CD4-positive, alpha-beta memory T cell (primary cell): ENCODE data around the gene RBM8A. TPM values are rescaled to one million over a fixed set of nuclear protein-coding genes. Genes with fewer than 3 reads are reported as not detected.

ENCODE experiments used
- CTCF ChIA-PET: fragments of 350-600 bp; sonication (Branson Sonifier 250); formaldehyde crosslinking; loops from one replicate; lab custom pipeline; 2021; ENCODE audit warnings: inconsistent platforms; ENCODE audit not compliant: partially characterized antibody; lab: Charles Lee
- POLR2A ChIA-PET: fragments of 350-600 bp; sonication (Branson Sonifier 250); formaldehyde crosslinking; loops from one replicate; lab custom pipeline; 2021; ENCODE audit not compliant: partially characterized antibody; lab: Charles Lee
- DNase-seq, 5 donors: peaks; one replicate each; pipeline versions ENCODE4 v3.0.0 to v3.0.0-alpha.2; 2020 to 2022; ENCODE audit warnings: mixed read lengths in 1 of 5
- H3K27ac ChIP-seq: one replicate; pipeline ENCODE4 v1.7.0; 2013; ENCODE audit warnings: low read depth, low read length
- H3K27me3 ChIP-seq: 2 replicates; pipeline ENCODE4 v1.7.0; 2013; ENCODE audit warnings: mild to moderate bottlenecking, low read length, moderate library complexity; ENCODE audit not compliant: insufficient read depth
- H3K36me3 ChIP-seq: 2 replicates; pipeline ENCODE4 v1.7.0; 2013; ENCODE audit warnings: mild to moderate bottlenecking, low read length, moderate library complexity; ENCODE audit not compliant: insufficient read depth
- H3K4me1 ChIP-seq: 2 replicates; pipeline ENCODE4 v1.7.0; 2013; ENCODE audit warnings: mild to moderate bottlenecking, low read length, moderate library complexity; ENCODE audit not compliant: insufficient read depth
- H3K4me3 ChIP-seq, 2 donors: one replicate each; pipeline ENCODE4 v1.7.0; 2013; ENCODE audit warnings: low read length in 2 of 2, mild to moderate bottlenecking in 1 of 2
- H3K9me3 ChIP-seq, 2 donors: one replicate each; pipeline ENCODE4 v1.7.0; 2013; ENCODE audit warnings: low read length in 2 of 2, control low read depth in 1 of 2; ENCODE audit not compliant: control insufficient read depth in 1 of 2
- H3K27ac Mint-ChIP-seq, 7 donors: one replicate each; pipeline ENCODE4 v1.8.0; 2020 to 2021; ENCODE audit warnings: mixed read lengths in 7 of 7, mild to moderate bottlenecking in 6 of 7, inconsistent platforms in 3 of 7, moderate library complexity in 3 of 7
- H3K27me3 Mint-ChIP-seq, 2 donors: one replicate each; pipeline ENCODE4 v1.8.0; 2020 to 2021; ENCODE audit warnings: mixed read lengths in 2 of 2
- H3K36me3 Mint-ChIP-seq, 2 donors: one replicate each; pipeline ENCODE4 v1.8.0; 2020 to 2021; ENCODE audit warnings: mixed read lengths in 2 of 2, inconsistent platforms in 1 of 2, mild to moderate bottlenecking in 1 of 2
- H3K4me1 Mint-ChIP-seq, 4 donors: one replicate each; pipeline ENCODE4 v1.8.0; 2020 to 2021; ENCODE audit warnings: mixed read lengths in 4 of 4, mild to moderate bottlenecking in 1 of 4
- H3K4me3 Mint-ChIP-seq, 8 donors: one replicate each; pipeline ENCODE4 v1.8.0; 2020 to 2021; ENCODE audit warnings: mixed read lengths in 8 of 8, mild to moderate bottlenecking in 7 of 8, moderate library complexity in 6 of 8, inconsistent platforms in 3 of 8
- H3K9me3 Mint-ChIP-seq, 8 donors: one replicate each; pipeline ENCODE4 v1.8.0; 2020 to 2021; ENCODE audit warnings: mixed read lengths in 8 of 8, mild to moderate bottlenecking in 5 of 8, inconsistent platforms in 3 of 8, moderate library complexity in 1 of 8
- intact Hi-C: fragments of 100-400 bp; cut with micrococcal nuclease; formaldehyde crosslinking; loops from one replicate; pipeline ENCODE4 v1.15.1; 2023
- polyA plus RNA-seq, 2 donors: library from polyadenylated mRNA; unstranded; fragments of 300-500 nt; fragmentation: Illumina TruSeq; gene quantifications; one replicate each; pipeline ENCODE4 v1.2.3, GENCODE V29; 2021
- total RNA-seq, 2 experiments: library from RNA; stranded (reverse); gene quantifications; one replicate each; pipeline ENCODE4 v1.2.3, GENCODE V29; 2021

The RBM8A gene
- total and polyA plus RNA-seq, 4 experiments from 2014 or later: 116 to 169 (median 126) TPM

DNA sequence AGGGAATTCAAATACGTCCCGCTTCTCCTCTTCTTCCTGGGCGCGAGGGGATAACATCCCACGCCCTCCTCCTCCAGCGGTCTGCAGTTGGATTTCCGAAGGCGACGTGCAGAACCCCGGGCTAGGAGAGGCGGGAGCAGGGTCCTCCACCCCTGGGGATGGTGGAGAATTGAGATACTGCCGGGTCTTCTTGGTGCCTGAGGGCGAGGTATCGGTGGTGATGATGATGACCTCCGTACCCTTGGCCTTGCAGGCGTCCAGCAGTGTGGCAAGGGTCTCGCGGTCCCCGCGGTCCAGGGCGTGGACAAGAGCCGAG lies 33.8 kb upstream of the RBM8A start:
- Histone ChIP-seq H3K9me3 (no peaks in the 10 kb centered on the region), H3K4me1 (peaks cover 66% of the 10 kb centered on the region), H3K36me3 (no peaks in the 10 kb centered on the region), H3K27me3 (no peaks in the 10 kb centered on the region), H3K27ac (peak overlapping the region; percentile 71), H3K4me3 (peak overlapping the region; percentile 44 to 85)
- H3K27me3 Mint-ChIP-seq: no peaks in the 10 kb centered on the region
- intact Hi-C loops: loop anchor here (5.0 kb wide), 1 partner anchor 36 kb away; the partner anchor contains the start of gene TXNIP
- H3K4me3 Mint-ChIP-seq: peak overlapping the region; percentile 88 to 97 (median 94)
- no peak for DNase-seq
- POLR2A ChIA-PET: interaction anchor here (0.7 to 17.4 kb wide), 7 partner anchors 11 to 103 kb away, joined by 3 to 444 read pairs (median 9); partner anchors contain the start of genes PIAS3, RBM8A and TXNIP
- CTCF ChIA-PET: interaction anchor here (9.4 kb wide), 1 partner anchor 18 kb away, joined by 98 read pairs; no protein-coding TSS in a partner anchor
- H3K4me1 Mint-ChIP-seq: peaks cover 48 to 88% (median 56%) of the 10 kb centered on the region in 4 donors
- H3K27ac Mint-ChIP-seq: peak overlapping the region; percentile 86 to 95 (median 89)
- H3K9me3 Mint-ChIP-seq: no peaks in the 10 kb centered on the region
- H3K36me3 Mint-ChIP-seq: peaks cover 0 to 24% of the 10 kb centered on the region in 2 donors

DNA sequence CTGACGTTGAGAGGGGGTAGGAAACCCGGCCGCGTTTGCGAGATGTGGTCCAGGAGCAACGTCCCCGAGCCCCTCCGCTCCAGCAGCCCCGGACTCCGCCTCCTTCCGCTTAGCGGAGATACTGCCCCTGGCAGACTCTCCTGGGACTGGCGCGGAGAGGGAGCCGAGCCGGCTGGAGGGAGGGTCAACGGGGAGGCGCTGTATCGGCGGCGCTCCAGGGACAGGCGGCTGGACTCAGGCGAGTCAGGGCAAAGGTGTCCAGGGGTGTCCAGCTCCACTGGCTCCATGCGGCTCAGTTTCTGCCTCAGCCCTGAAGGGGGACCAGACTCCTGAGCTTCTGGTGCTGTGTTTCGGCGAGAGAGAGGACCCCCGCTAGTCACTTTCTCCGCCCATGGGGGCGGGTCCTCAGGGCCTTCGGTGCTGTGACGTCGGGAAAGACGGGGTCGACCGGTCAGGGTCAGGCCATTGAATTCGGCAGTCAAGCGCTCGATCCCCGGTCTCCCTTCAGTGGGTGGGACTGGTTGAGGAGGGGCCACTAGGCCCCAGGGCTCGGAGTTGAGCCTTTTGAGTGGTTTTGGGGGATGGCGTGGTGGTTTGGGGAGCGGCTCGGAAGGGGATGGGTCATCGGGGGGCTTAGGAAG lies 33.3 kb upstream of the RBM8A start:
- Mint-ChIP-seq H3K9me3 (no peaks in the 10 kb centered on the region), H3K4me1 (peaks cover 52 to 91% (median 61%) of the 10 kb centered on the region in 4 donors), H3K27me3 (no peaks in the 10 kb centered on the region), H3K27ac (peak overlapping the region; percentile 82 to 95 (median 89)), H3K36me3 (peaks cover 0 to 24% of the 10 kb centered on the region in 2 donors), H3K4me3 (peak overlapping the region; percentile 88 to 97 (median 94))
- Histone ChIP-seq H3K27me3 (no peaks in the 10 kb centered on the region), H3K27ac (peak overlapping the region; percentile 71), H3K9me3 (no peaks in the 10 kb centered on the region), H3K4me3 (peak overlapping the region; percentile 44 to 85), H3K36me3 (no peaks in the 10 kb centered on the region), H3K4me1 (peaks cover 67% of the 10 kb centered on the region)
- POLR2A ChIA-PET: interaction anchor here (0.7 to 17.4 kb wide), 5 partner anchors 11 to 76 kb away, joined by 3 to 444 read pairs (median 203); partner anchors contain the start of genes RBM8A and TXNIP
- intact Hi-C loops: loop anchor here (5.0 kb wide), 1 partner anchor 37 kb away; the partner anchor contains the start of gene TXNIP
- DNase-seq: peak in 3 of 5 donors; percentile 37 to 67 (median 44)
- CTCF ChIA-PET: no interaction called here

DNA sequence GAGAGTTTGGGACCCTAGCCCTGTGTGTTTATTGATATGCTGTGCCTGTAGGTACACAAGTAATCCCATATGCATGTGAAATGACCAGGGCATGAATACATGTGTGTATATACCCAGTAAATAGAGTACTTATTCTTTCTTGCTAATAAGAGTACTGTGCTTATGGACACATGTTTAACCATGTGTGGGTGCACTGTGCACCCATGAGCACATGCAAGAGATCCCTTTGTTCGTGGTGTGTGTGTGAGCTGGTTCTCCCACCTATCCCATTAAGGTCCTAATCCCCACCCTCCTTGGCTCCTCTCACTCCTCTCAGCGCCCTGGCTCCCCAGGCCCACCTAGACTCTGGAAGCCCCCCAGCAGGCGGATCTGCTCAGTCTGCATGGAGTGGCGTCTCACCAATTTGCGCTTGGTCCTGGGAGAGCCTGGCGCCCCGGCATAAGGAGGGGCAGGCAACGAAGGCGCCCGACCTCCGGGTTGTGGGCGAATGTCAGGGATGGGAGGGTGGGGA lies 32.7 kb upstream of the RBM8A start:
- peaks cover 0 to 22% of the 10 kb centered on the region in 2 donors for H3K36me3 Mint-ChIP-seq
- peaks cover 54 to 91% (median 63%) of the 10 kb centered on the region in 4 donors for H3K4me1 Mint-ChIP-seq
- no peaks in the 10 kb centered on the region for H3K9me3 ChIP-seq
- H3K4me1 ChIP-seq: peaks cover 67% of the 10 kb centered on the region
- no peaks in the 10 kb centered on the region for H3K27me3 Mint-ChIP-seq
- ChIA-PET CTCF (interaction anchor here (0.9 to 3.5 kb wide), 2 partner anchors 19 to 104 kb away, joined by 3 to 30 read pairs; no protein-coding TSS in a partner anchor), POLR2A (interaction anchor here (1.2 to 17.4 kb wide), 4 partner anchors 19 to 102 kb away, joined by 4 to 444 read pairs (median 286); partner anchors contain the start of genes RBM8A and TXNIP)
- H3K4me3 Mint-ChIP-seq: peak overlapping the region; percentile 59 to 97 (median 84)
- H3K36me3 ChIP-seq: no peaks in the 10 kb centered on the region
- H3K27ac Mint-ChIP-seq: peak overlapping the region; percentile 71 to 95 (median 89)
- intact Hi-C loops: loop anchor here (2.0 to 5.0 kb wide), 3 partner anchors 17 to 43 kb away; partner anchors contain the start of genes PEX11B and TXNIP
- peak overlapping the region in 1 of 2 donors; percentile 85 for H3K4me3 ChIP-seq
- H3K27ac ChIP-seq: peak overlapping the region; percentile 71
- no peaks in the 10 kb centered on the region for H3K27me3 ChIP-seq
- no peak for DNase-seq
- H3K9me3 Mint-ChIP-seq: no peaks in the 10 kb centered on the region

DNA sequence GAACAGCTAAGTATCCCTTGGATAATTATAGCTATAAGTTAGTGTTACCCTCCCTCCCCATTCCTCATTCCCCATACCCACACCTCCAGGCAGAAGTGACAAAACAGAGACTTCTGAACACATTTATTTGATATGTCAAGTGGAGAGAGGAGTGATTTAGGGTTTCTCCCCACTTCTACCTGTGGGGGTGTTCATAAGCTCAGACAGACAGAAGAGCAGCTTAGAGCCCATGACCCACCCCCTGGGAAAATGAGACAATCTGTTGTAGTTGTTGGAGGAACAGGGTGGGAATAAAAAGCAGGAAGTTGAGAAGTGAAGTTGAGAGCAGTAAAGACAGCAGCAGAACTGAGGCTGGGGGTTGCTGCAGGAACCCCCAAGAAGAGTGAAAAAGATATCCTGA lies 32.0 kb upstream of the RBM8A start:
- H3K4me3 ChIP-seq: no peak overlapping the region
- intact Hi-C loops: loop anchor here (2.0 to 5.0 kb wide), 2 partner anchors 17 to 42 kb away; partner anchors contain the start of gene PEX11B
- Mint-ChIP-seq H3K36me3 (peaks cover 0 to 19% of the 10 kb centered on the region in 2 donors), H3K27ac (peak overlapping the region; percentile 71 to 95 (median 89)), H3K4me3 (peak overlapping the region; percentile 59 to 97 (median 84)), H3K9me3 (no peaks in the 10 kb centered on the region), H3K27me3 (no peaks in the 10 kb centered on the region), H3K4me1 (peaks cover 59 to 91% (median 67%) of the 10 kb centered on the region in 4 donors)
- ChIA-PET CTCF (interaction anchor here (0.9 to 3.5 kb wide), 6 partner anchors 14 to 103 kb away, joined by 3 to 30 read pairs (median 6); partner anchors contain the start of gene RBM8A), POLR2A (interaction anchor here (0.8 to 17.4 kb wide), 8 partner anchors 19 to 101 kb away, joined by 3 to 444 read pairs (median 30); partner anchors contain the start of genes PEX11B, RBM8A and TXNIP)
- DNase-seq: no peak
- peaks cover 70% of the 10 kb centered on the region for H3K4me1 ChIP-seq
- no peaks in the 10 kb centered on the region for H3K27me3 ChIP-seq
- H3K27ac ChIP-seq: no peak overlapping the region
- H3K36me3 ChIP-seq: no peaks in the 10 kb centered on the region
- H3K9me3 ChIP-seq: no peaks in the 10 kb centered on the region

DNA sequence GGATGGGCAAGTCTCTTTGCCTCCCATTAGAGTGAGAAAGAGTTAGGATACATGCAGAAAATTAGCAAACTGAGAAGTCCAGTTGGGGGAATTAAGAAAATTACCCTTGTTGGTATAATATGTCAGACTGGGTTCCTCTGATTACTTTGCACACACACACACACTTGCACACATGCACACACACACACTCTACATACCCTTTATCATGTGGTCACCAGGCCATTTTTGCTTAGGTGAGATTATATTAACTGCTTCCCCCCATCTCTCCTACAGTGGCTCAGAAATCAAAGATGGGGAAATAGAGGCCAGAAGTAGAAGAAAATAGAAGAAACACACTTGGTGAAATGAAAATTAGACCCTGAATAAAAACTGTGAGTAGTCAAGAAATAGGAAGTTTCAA lies 31.4 kb upstream of the RBM8A start:
- H3K4me1 Mint-ChIP-seq: peaks cover 59 to 91% (median 68%) of the 10 kb centered on the region in 4 donors
- ChIA-PET CTCF (interaction anchor here (0.6 to 3.5 kb wide), 11 partner anchors 14 to 76 kb away, joined by 3 to 30 read pairs (median 5); partner anchors contain the start of genes ITGA10 and RBM8A), POLR2A (interaction anchor here (0.8 to 17.4 kb wide), 15 partner anchors 8 to 113 kb away, joined by 3 to 444 read pairs (median 7); partner anchors contain the start of genes NUDT17, PEX11B, RBM8A and TXNIP)
- intact Hi-C loops: loop anchor here (2.0 to 5.0 kb wide), 2 partner anchors 18 to 41 kb away; partner anchors contain the start of gene PEX11B
- H3K27me3 Mint-ChIP-seq: no peaks in the 10 kb centered on the region
- H3K36me3 Mint-ChIP-seq: peaks cover 0 to 17% of the 10 kb centered on the region in 2 donors
- Histone ChIP-seq H3K36me3 (no peaks in the 10 kb centered on the region), H3K27me3 (no peaks in the 10 kb centered on the region), H3K9me3 (no peaks in the 10 kb centered on the region), H3K4me1 (peaks cover 70% of the 10 kb centered on the region), H3K27ac (peak overlapping the region; percentile 81), H3K4me3 (no peak overlapping the region)
- H3K4me3 Mint-ChIP-seq: peak overlapping the region in 6 of 8 donors; percentile 6 to 99 (median 82)
- no peaks in the 10 kb centered on the region for H3K9me3 Mint-ChIP-seq
- no peak for DNase-seq
- H3K27ac Mint-ChIP-seq: peak overlapping the region; percentile 74 to 97 (median 92)

DNA sequence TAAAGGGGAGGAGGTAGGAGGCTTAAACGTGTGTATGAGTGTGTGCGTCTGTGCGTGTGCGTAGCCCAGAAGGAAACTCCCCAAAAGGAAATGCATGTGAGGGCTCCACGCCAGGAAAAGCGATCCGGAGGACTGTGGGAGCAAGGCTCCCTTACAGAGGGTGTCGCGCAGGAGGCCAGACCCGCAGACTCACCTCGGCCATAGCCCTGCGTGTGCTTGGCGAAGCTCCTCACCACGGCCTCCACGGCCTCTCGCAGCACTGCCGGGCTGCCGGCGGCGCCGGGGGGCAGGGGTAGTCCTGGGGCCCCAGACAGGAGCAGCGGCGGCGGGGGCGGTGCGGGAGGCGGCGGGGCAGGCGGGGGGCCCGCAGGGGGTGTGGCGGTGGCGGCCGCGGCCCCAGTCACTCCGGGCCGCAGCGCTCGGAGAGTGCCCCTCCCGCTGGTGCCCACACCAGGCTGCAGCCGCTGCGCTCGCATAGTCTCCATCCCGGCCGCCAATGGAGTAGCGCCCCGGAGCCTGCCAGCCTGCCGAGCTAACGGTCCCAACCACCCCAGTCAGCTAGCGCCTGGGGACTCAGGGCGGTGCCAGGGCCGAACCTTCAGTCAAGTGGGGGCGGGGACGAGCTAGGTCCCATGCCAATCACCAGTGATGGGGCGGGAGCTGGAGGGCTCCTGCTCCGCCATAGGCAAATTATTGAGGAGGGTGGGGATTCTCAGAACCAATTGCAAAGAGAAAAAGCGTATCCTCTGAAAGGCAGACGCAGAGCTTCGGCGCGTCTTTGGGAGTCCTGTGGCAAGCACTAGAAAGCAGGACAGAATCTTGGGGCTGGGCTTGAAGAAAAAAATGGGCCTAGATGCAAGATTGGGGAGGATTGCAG lies 30.4 kb upstream of the RBM8A start, which contains the start of gene LIX1L:
Gene LIX1L, minus strand, starts transcription at position 575 of the 877 bp plus-strand sequence. Its CDS starts 90 bp downstream, at position 485.
- intact Hi-C loops: loop anchor here (1.0 to 5.0 kb wide), 3 partner anchors 19 to 40 kb away; partner anchors contain the start of genes PEX11B and RBM8A
- Mint-ChIP-seq H3K4me3 (peak within 1 kb of the TSS; percentile 89 to 99 (median 96)), H3K27me3 (no peaks in the 10 kb centered on the region), H3K4me1 (peaks cover 55 to 88% (median 65%) of the 10 kb centered on the region in 4 donors), H3K36me3 (peaks cover 0 to 16% of the 10 kb centered on the region in 2 donors), H3K27ac (peak within 1 kb of the TSS; percentile 89 to 99 (median 97)), H3K9me3 (no peaks in the 10 kb centered on the region)
- ChIA-PET CTCF (interaction anchor here (0.7 to 3.5 kb wide), 18 partner anchors 15 to 112 kb away, joined by 3 to 30 read pairs (median 4); partner anchors contain the start of genes ITGA10, NUDT17, PIAS3 and RBM8A), POLR2A (interaction anchor here (0.7 to 17.4 kb wide), 25 partner anchors 9 to 134 kb away, joined by 3 to 444 read pairs (median 6); partner anchors contain the start of genes ANKRD35, HJV, NUDT17 and PEX11B)
- Histone ChIP-seq H3K4me3 (peak within 1 kb of the TSS; percentile 31 to 63), H3K36me3 (no peaks in the 10 kb centered on the region), H3K27me3 (no peaks in the 10 kb centered on the region), H3K9me3 (no peaks in the 10 kb centered on the region), H3K27ac (peak within 1 kb of the TSS; percentile 81), H3K4me1 (peaks cover 65% of the 10 kb centered on the region)
- peak; percentile 92 to 98 (median 94) for DNase-seq
